Mesenchymal stem cell (in vitro differentiated cells and primary cell): ENCODE results near the gene PTPRD.

Experiments
- DNase-seq: peaks from one replicate; pipeline ENCODE4 v3.0.0-alpha.2; 2013
- H2AFZ ChIP-seq: one replicate; pipeline ENCODE4 v1.6.1; 2013; ENCODE audit warnings: low read depth, mild to moderate bottlenecking, control low read depth, inconsistent platforms, low read length, moderate library complexity
- H2AK5ac ChIP-seq: 2 replicates; pipeline ENCODE4 v1.6.1; 2013; ENCODE audit warnings: low read length, moderate library complexity, mild to moderate bottlenecking, inconsistent platforms; ENCODE audit not compliant: severe bottlenecking
- H2BK120ac ChIP-seq: one replicate; pipeline ENCODE4 v1.6.1; 2013; ENCODE audit warnings: low read depth, mild to moderate bottlenecking, inconsistent platforms, low read length, moderate library complexity
- H2BK12ac ChIP-seq, 2 experiments: one replicate each; pipeline ENCODE4 v1.6.1; 2013; ENCODE audit warnings: inconsistent platforms in 2 of 2, low read length in 2 of 2, mild to moderate bottlenecking in 2 of 2, moderate library complexity in 2 of 2, control low read depth in 1 of 2
- H2BK15ac ChIP-seq: one replicate; pipeline ENCODE4 v1.6.1; 2013; ENCODE audit warnings: mild to moderate bottlenecking, low read depth, inconsistent platforms; ENCODE audit not compliant: poor library complexity, severe bottlenecking
- H2BK5ac ChIP-seq: 2 replicates; pipeline ENCODE4 v1.6.1; 2013; ENCODE audit warnings: low read depth, mild to moderate bottlenecking, low read length, control low read depth, inconsistent platforms; ENCODE audit not compliant: poor library complexity, severe bottlenecking
- H3K14ac ChIP-seq, 2 experiments: one replicate each; pipeline ENCODE4 v1.6.1; 2013; ENCODE audit warnings: inconsistent platforms in 2 of 2, low read length in 2 of 2, control low read depth in 1 of 2, mild to moderate bottlenecking in 1 of 2, moderate library complexity in 1 of 2
- H3K18ac ChIP-seq, 2 experiments: one replicate each; pipeline ENCODE4 v1.6.1; 2013; ENCODE audit warnings: inconsistent platforms in 2 of 2, low read length in 2 of 2, control low read depth in 1 of 2, low read depth in 1 of 2, mild to moderate bottlenecking in 1 of 2
- H3K23ac ChIP-seq, 2 experiments: one replicate each; pipeline ENCODE4 v1.6.1; 2013; ENCODE audit warnings: inconsistent platforms in 2 of 2, low read length in 2 of 2, mild to moderate bottlenecking in 2 of 2, moderate library complexity in 2 of 2, control low read depth in 1 of 2
- H3K27ac ChIP-seq: 2 replicates; pipeline ENCODE4 v1.5.1; 2013; ENCODE audit warnings: mild to moderate bottlenecking, moderate library complexity, low read length, control low read depth, inconsistent platforms; ENCODE audit not compliant: poor library complexity, severe bottlenecking
- H3K27me3 ChIP-seq, 2 experiments: 2 replicates each; pipeline versions ENCODE4 v1.6.1 to v1.7.0; 2013; ENCODE audit warnings: low read length in 2 of 2, mild to moderate bottlenecking in 2 of 2, moderate library complexity in 2 of 2, control low read depth in 1 of 2, inconsistent platforms in 1 of 2; ENCODE audit not compliant: control insufficient read depth in 1 of 2, insufficient read depth in 1 of 2
- H3K36me3 ChIP-seq, 2 experiments: 2 replicates each; pipeline versions ENCODE4 v1.6.1 to v1.7.0; 2013; ENCODE audit warnings: low read length in 2 of 2, control low read depth in 1 of 2, inconsistent platforms in 1 of 2, low read depth in 1 of 2, mild to moderate bottlenecking in 1 of 2; ENCODE audit not compliant: insufficient read depth in 2 of 2, control insufficient read depth in 1 of 2
- H3K4ac ChIP-seq, 2 experiments: one replicate each; pipeline ENCODE4 v1.6.1; 2013; ENCODE audit warnings: inconsistent platforms in 2 of 2, low read length in 2 of 2, mild to moderate bottlenecking in 2 of 2, moderate library complexity in 2 of 2, control low read depth in 1 of 2, low read depth in 1 of 2
- H3K4me1 ChIP-seq: 2 replicates; pipeline ENCODE4 v1.6.1; 2013; ENCODE audit warnings: low read depth, low read length, control low read depth; ENCODE audit not compliant: control insufficient read depth, insufficient read depth
- H3K4me2 ChIP-seq: 2 replicates; pipeline ENCODE4 v1.6.1; 2013; ENCODE audit warnings: low read length, mild to moderate bottlenecking, inconsistent platforms; ENCODE audit not compliant: poor library complexity, severe bottlenecking
- H3K4me3 ChIP-seq, 2 experiments: 2 replicates each; pipeline versions ENCODE4 v1.5.1 to v1.7.0; 2013; ENCODE audit warnings: low read length in 2 of 2, mild to moderate bottlenecking in 2 of 2, control low read depth in 1 of 2, low read depth in 1 of 2; ENCODE audit not compliant: insufficient read depth in 1 of 2
- H3K79me1 ChIP-seq: replicated peaks from 2 replicates; pipeline ENCODE4 v1.6.1; 2013; ENCODE audit warnings: mild to moderate bottlenecking, control low read depth, low read length, inconsistent platforms; ENCODE audit not compliant: poor library complexity, severe bottlenecking
- H3K9ac ChIP-seq: 2 replicates; pipeline ENCODE4 v1.7.0; 2013; ENCODE audit warnings: mild to moderate bottlenecking, low read length, moderate library complexity
- H3K9me3 ChIP-seq: 2 replicates; pipeline ENCODE4 v1.7.0; 2013; ENCODE audit warnings: mild to moderate bottlenecking, low read length; ENCODE audit not compliant: control insufficient read depth
- H4K8ac ChIP-seq: one replicate; pipeline ENCODE4 v1.6.1; 2013; ENCODE audit warnings: inconsistent platforms, mild to moderate bottlenecking, low read length, moderate library complexity
- H4K91ac ChIP-seq: one replicate; pipeline ENCODE4 v1.6.1; 2013; ENCODE audit warnings: mild to moderate bottlenecking, low read length, inconsistent platforms
- WGBS: methylation state at CpG from one replicate; pipeline ENCODE4 v1.1.7; 2013; ENCODE audit warnings: mixed read lengths; 5-methylcytosine and 5-hydroxymethylcytosine counted together

The PTPRD gene

DNA sequence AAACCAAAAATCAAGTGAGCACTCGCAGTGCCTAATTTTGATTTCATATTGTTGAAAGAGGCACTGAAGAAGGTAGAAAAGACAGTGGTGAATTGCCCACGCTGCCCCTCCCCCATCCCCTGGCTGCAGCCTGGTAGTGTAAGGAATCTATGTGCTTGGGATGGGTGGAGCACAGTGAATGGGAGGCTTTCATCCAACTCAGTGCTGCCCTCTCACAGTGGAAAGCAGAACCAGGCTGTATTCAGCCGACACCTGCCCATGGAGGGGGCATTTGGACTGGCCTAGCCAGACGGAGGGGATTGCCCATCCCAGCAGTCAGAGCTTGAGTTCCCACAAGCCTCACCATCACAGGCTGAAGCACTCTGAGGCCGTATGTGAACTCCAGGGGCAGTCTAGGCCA is 2012.9 kb downstream of the PTPRD start:
- Histone ChIP-seq H3K18ac (no peak overlapping the region), H3K4me1 (no peaks in the 10 kb centered on the region), H3K14ac (no peak overlapping the region), H4K8ac (no peak overlapping the region), H3K23ac (no peak overlapping the region), H3K4ac (no peak overlapping the region), H3K27ac (no peak overlapping the region), H3K36me3 (no peaks in the 10 kb centered on the region), H3K9me3 (no peaks in the 10 kb centered on the region), H2BK15ac (no peak overlapping the region), H2AK5ac (no peak overlapping the region), H2BK120ac (no peak overlapping the region), H3K4me3 (no peak overlapping the region), H3K79me1 (peaks cover 9% of the 10 kb centered on the region), H2AFZ (no peak overlapping the region), H2BK12ac (no peak overlapping the region), H4K91ac (no peak overlapping the region), H3K4me2 (no peak overlapping the region), H3K9ac (no peak overlapping the region), H3K27me3 (no peaks in the 10 kb centered on the region), H2BK5ac (peak overlapping the region; percentile 32)
- DNase-seq: no peak
- 88% methylated on average over 4 of the region's 5 CpGs for WGBS

DNA sequence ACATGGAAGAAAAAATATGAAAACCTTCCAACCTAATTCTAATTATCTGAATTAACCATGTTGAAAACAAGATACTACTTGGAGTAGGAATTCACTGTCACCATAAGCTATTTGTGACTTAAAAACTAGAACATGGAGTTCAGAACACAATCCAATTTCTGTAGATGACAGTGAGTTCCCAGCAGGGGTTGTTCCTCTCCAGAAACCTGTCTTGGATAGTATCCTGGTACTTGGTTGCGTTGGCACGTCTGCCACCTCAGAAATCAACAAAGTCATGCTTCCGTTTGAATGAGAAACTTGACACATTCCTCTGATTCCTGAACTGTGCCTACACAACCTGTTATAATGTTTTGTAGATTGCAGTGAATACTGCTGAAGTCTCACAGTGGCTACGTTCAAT is 2023.3 kb downstream of the PTPRD start:
- no peak overlapping the region for H2BK120ac ChIP-seq
- H3K79me1 ChIP-seq: peaks cover 1% of the 10 kb centered on the region
- no peaks in the 10 kb centered on the region for H3K36me3 ChIP-seq
- H3K4me3 ChIP-seq: no peak overlapping the region
- H3K4ac ChIP-seq: no peak overlapping the region
- DNase-seq: no peak
- H2BK15ac ChIP-seq: no peak overlapping the region
- H3K18ac ChIP-seq: no peak overlapping the region
- no peak overlapping the region for H4K8ac ChIP-seq
- no peak overlapping the region for H2BK5ac ChIP-seq
- H4K91ac ChIP-seq: no peak overlapping the region
- H3K4me2 ChIP-seq: no peak overlapping the region
- H2AK5ac ChIP-seq: no peak overlapping the region
- WGBS: 95% methylated on average over 3 of the region's 4 CpGs
- H3K27me3 ChIP-seq: no peaks in the 10 kb centered on the region
- H3K23ac ChIP-seq: no peak overlapping the region
- no peaks in the 10 kb centered on the region for H3K4me1 ChIP-seq
- no peak overlapping the region for H3K14ac ChIP-seq
- H3K27ac ChIP-seq: no peak overlapping the region
- H3K9ac ChIP-seq: no peak overlapping the region
- H2BK12ac ChIP-seq: no peak overlapping the region
- H2AFZ ChIP-seq: no peak overlapping the region
- no peaks in the 10 kb centered on the region for H3K9me3 ChIP-seq

DNA sequence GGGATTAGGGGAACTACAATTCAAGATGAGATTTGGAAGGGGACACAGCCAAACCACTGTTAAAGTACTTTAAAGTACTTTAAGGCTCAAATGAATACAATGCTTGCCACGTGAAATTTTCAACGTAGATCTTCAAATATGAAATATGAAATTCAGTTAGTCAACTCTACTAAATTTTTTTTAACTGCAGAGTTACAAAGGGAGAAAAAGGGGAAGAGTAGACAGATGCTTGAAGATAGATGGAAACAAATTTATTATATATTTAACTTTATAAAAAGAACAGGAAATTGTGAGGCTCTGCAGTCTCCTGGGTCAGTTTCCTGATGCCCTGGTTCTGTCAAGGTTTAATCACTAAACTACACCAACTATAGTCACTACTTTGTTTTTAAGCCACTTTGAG is 2027.8 kb downstream of the PTPRD start:
- Histone ChIP-seq H3K4me3 (no peak overlapping the region), H2BK15ac (no peak overlapping the region), H3K23ac (no peak overlapping the region), H3K36me3 (no peaks in the 10 kb centered on the region), H3K79me1 (peaks cover 1% of the 10 kb centered on the region), H3K27ac (no peak overlapping the region), H3K9ac (no peak overlapping the region), H2AK5ac (no peak overlapping the region), H3K18ac (no peak overlapping the region), H2BK5ac (no peak overlapping the region), H3K14ac (no peak overlapping the region), H4K8ac (no peak overlapping the region), H3K9me3 (no peaks in the 10 kb centered on the region), H2BK12ac (no peak overlapping the region), H2BK120ac (no peak overlapping the region), H2AFZ (no peak overlapping the region), H3K4me2 (no peak overlapping the region), H3K4ac (no peak overlapping the region), H4K91ac (no peak overlapping the region), H3K27me3 (no peaks in the 10 kb centered on the region), H3K4me1 (no peaks in the 10 kb centered on the region)
- no CpG with 5 or more reads among the region's 2 CpGs for WGBS
- DNase-seq: no peak

- no peak for DNase-seq
- Histone ChIP-seq H3K27ac (no peak overlapping the region), H2BK120ac (no peak overlapping the region), H3K79me1 (peaks cover 1% of the 10 kb centered on the region), H2BK12ac (no peak overlapping the region), H2AFZ (no peak overlapping the region), H3K18ac (no peak overlapping the region), H3K4me1 (no peaks in the 10 kb centered on the region), H3K4me2 (no peak overlapping the region), H3K14ac (no peak overlapping the region), H2AK5ac (no peak overlapping the region), H3K4me3 (no peak overlapping the region), H4K8ac (no peak overlapping the region), H3K27me3 (no peaks in the 10 kb centered on the region), H2BK5ac (no peak overlapping the region), H2BK15ac (no peak overlapping the region), H3K9ac (no peak overlapping the region), H3K4ac (no peak overlapping the region), H3K36me3 (no peaks in the 10 kb centered on the region), H3K23ac (no peak overlapping the region), H3K9me3 (no peaks in the 10 kb centered on the region), H4K91ac (no peak overlapping the region)
- WGBS: 89% methylated on average over 2 of the region's 2 CpGs
Observed at GRCh38 chr9:8579661-8580060, 2033.1 kb downstream of the PTPRD start.
